Body of pancreas (tissue), 4 donors: ENCODE results near the gene VSX1. TPM values are rescaled to one million over a fixed set of nuclear protein-coding genes. Genes with fewer than 3 reads are reported as not detected.
A peak's percentile ranks its signal among the peaks of the same experiment; 100 is the strongest.

Experiments
- ATAC-seq: fragments of 150-250 bp; one replicate; pipeline ENCODE4 v1.9.1; 2016
- DNase-seq, 4 donors: peaks; one replicate each; pipeline ENCODE4 v3.0.0-alpha.2; 2019
- H3K27ac ChIP-seq, 4 donors: fragments of 200-600 bp; sonication (generic); 1 replicate in 3 of 4; 2 replicates in 1 of 4; pipeline versions ENCODE4 v1.5.1 to v1.6.1; 2016 to 2019; ENCODE audit warnings: mild to moderate bottlenecking in 1 of 4, mixed read lengths in 1 of 4, moderate library complexity in 1 of 4
- H3K27me3 ChIP-seq, 2 donors: fragments of 200-600 bp; sonication (generic); one replicate each; pipeline ENCODE4 v1.6.0; 2016; ENCODE audit warnings: mild to moderate bottlenecking in 1 of 2
- H3K36me3 ChIP-seq, 2 donors: fragments of 200-600 bp; sonication (generic); replicated peaks in 1 of 2; 2 replicates each; pipeline ENCODE4 v1.5.1; 2016; ENCODE audit warnings: low read depth in 2 of 2; ENCODE audit not compliant: insufficient read depth in 1 of 2
- H3K4me1 ChIP-seq: fragments of 200-600 bp; sonication (generic); one replicate; pipeline ENCODE4 v1.6.0; 2016
- H3K4me3 ChIP-seq, 2 donors: fragments of 200-600 bp; sonication (generic); 1 replicate in 1 of 2; 2 replicates in 1 of 2; pipeline ENCODE4 v1.5.1; 2016 to 2019
- H3K9me3 ChIP-seq, 3 donors: fragments of 200-600 bp; sonication (generic); 1 replicate in 2 of 3; 2 replicates in 1 of 3; pipeline ENCODE4 v1.5.1; 2016
- POLR2A ChIP-seq, 3 donors: fragments of 450-650 bp; IDR thresholded peaks; one replicate each; pipeline ENCODE4 v1.6.1; 2016; ENCODE audit warnings: antibody characterized with exemption in 3 of 3, mild to moderate bottlenecking in 2 of 3
- WGBS, 2 donors: methylation state at CpG; one replicate each; pipeline ENCODE4 v1.1.5; 2017; 5-methylcytosine and 5-hydroxymethylcytosine counted together
- intact Hi-C: fragments of 100-400 bp; cut with DNase I; formaldehyde crosslinking; loops from one replicate; pipeline ENCODE4 v1.15.1; 2023
- total RNA-seq, 2 donors: library from RNA; depleted of rRNA; stranded (reverse); fragments of >200 nt; gene quantifications; one replicate each; pipeline ENCODE4 v1.1.0, GENCODE V29; 2016
- TF ChIP-seq, protein P1 (sequence below), 7 experiments: fragments of 450-650 bp in 4 of 7; fragments of 200-600 bp in 3 of 7; sonication (generic) in 3 of 7; IDR thresholded peaks; one replicate each; pipeline ENCODE4 v1.5.1; 2016 to 2019; ENCODE audit warnings: antibody characterized with exemption in 7 of 7

VSX1 gene
- total RNA-seq, 2 donors from 2014 or later = 0.66 TPM; not detected in 1

DNA sequence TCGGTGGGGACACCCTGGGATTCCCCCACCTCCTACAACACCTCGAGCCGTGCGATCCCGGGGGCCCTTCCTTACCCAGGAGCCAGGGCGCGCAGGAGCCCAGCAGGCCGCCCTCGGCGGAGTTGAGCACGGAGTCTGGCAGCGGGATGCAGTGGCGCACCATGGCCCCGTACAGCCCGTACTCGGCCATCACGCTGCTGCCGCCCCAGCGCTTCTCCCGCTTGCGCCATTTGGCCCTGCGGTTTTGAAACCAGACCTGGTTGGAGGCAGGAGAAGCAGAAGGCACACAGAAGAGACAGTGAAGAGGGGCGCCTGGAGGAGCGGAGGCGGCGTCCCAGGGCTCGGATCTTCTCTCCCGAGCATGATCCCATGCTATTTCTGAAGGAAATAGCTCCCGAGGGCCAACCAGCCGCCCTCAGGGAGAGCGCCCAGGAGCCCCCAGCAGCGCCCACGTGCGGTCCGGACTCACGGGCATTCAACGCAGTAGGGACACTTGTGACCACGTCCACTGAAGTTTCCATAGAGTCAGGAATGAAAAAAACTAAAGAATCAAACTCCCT, 4.3 kb downstream of the VSX1 start:
- peak overlapping the region in 1 of 4 donors; percentile 39 for H3K27ac ChIP-seq
- H3K27me3 ChIP-seq = peaks cover 0 to 9% of the 10 kb centered on the region in 2 donors
- H3K9me3 ChIP-seq = no peaks in the 10 kb centered on the region
- DNase-seq (peak in 1 of 4 donors; percentile 11), ATAC-seq (peak; percentile 45)
- intact Hi-C loops = loop anchor here (10.0 kb wide), 1 partner anchor 107 kb away; no protein-coding TSS in a partner anchor
- TF ChIP-seq POLR2A (IDR thresholded peaks at IDR 0.05) = peak in 1 of 3 donors; percentile 19
- TF ChIP-seq, protein P1, sequence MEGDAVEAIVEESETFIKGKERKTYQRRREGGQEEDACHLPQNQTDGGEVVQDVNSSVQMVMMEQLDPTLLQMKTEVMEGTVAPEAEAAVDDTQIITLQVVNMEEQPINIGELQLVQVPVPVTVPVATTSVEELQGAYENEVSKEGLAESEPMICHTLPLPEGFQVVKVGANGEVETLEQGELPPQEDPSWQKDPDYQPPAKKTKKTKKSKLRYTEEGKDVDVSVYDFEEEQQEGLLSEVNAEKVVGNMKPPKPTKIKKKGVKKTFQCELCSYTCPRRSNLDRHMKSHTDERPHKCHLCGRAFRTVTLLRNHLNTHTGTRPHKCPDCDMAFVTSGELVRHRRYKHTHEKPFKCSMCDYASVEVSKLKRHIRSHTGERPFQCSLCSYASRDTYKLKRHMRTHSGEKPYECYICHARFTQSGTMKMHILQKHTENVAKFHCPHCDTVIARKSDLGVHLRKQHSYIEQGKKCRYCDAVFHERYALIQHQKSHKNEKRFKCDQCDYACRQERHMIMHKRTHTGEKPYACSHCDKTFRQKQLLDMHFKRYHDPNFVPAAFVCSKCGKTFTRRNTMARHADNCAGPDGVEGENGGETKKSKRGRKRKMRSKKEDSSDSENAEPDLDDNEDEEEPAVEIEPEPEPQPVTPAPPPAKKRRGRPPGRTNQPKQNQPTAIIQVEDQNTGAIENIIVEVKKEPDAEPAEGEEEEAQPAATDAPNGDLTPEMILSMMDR (IDR thresholded peaks at IDR 0.05) = no peak
- H3K4me3 ChIP-seq = no peak overlapping the region
- 16% methylated on average over 21 to 38 of the region's 38 CpGs for WGBS, 2 donors
- H3K36me3 ChIP-seq = no peaks in the 10 kb centered on the region
- peaks cover 26% of the 10 kb centered on the region for H3K4me1 ChIP-seq

DNA sequence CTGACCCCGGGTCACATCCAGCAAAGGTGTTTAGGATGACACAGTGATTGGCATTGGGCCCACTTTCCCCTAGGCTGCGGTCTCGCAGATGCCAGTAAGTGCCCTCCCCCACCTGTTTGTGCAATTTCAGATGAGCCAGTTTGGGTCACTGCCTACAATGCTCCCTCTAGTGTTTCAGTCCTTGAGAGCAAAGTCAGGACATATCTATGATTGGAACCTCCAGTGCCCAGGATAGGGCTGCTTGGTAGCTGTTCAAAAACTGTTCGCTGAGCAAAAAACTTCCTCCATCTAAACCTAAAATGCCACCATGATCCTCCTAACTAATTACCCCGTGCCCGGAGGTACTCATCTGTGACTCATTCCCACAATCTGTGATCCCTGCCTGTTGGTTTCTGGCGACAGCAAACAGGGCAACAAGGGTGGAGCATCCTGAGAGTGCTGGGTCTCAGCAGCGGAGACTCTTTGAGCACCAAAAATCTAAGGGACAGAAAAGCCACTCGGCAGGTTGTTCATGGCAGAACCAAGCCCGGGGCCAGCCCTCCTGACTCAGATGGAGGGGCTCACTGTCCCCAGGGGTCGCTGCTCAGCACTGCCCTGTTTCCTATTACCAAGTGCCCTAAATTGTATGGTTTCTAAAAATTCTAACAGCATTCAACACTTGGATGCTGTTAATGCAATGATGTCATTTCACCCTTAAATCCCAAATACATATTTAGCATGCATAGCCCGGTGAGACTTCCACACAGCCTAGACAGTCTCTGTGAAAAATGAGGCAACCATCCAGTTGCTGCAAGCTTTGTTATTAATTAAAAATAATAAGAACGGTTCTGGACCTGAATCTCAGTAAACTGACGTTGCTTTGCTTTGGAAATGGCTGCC, 5.0 kb downstream of the VSX1 start:
- ATAC-seq = peak; percentile 63
- peak; percentile 44 to 70 (median 63) for DNase-seq
- H3K27ac ChIP-seq = peak overlapping the region in 1 of 4 donors; percentile 39
- H3K4me1 ChIP-seq = peaks cover 25% of the 10 kb centered on the region
- H3K27me3 ChIP-seq = peaks cover 0 to 3% of the 10 kb centered on the region in 2 donors
- intact Hi-C loops = loop anchor here (10.0 kb wide), 1 partner anchor 108 kb away; no protein-coding TSS in a partner anchor
- 32 to 38% methylated on average over 14 of the region's 14 CpGs for WGBS, 2 donors
- no peak overlapping the region for H3K4me3 ChIP-seq
- H3K9me3 ChIP-seq = no peaks in the 10 kb centered on the region
- H3K36me3 ChIP-seq = no peaks in the 10 kb centered on the region
- TF ChIP-seq, protein P1 (IDR thresholded peaks at IDR 0.05) = peak in 5 of 7 experiments; percentile 9 to 49 (median 42)
- no peak for TF ChIP-seq POLR2A (IDR thresholded peaks at IDR 0.05)

DNA sequence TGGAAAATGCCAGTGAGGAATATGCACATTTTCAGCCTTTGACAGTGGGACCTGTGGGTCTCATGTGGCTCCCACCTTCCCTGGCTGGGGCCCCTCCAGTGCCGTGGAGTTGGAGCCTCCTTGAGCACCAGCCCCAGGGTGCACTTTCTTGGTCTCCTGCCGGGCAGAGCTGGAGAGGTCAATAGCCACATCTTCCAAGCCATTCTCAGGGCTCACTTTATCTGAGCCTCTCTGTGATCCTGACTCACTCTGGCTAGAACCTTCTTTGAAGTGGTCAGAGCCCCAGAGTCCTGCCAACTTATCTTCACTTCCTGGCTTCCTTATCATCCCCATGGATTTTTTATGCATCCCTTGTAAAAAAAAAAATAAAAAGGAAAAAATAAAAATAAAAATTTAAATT, 5.7 kb downstream of the VSX1 start:
- 77 to 78% methylated on average over 2 of the region's 2 CpGs for WGBS, 2 donors
- ATAC-seq = no peak
- H3K27me3 ChIP-seq = no peaks in the 10 kb centered on the region

DNA sequence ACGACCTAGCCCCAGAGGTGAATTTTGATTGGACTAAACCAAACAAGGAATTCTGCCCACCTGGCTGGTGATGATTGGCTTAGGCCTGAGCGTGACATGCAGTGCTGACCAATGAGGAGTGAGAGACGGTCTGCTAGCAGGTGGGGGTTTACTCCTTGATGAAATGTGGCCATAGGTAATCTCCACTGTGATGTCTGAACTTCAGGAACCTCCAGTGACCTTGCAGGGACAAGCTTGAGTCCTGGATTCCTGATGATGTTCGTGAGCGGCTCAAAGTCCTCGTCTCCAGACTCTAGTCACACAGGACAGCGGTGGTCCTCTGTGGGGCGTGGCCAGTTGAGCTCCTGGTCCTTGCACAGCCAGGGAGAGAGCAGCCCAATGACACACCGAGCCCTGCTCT, 8.4 kb downstream of the VSX1 start:
- Histone ChIP-seq H3K27ac (no peak overlapping the region), H3K27me3 (no peaks in the 10 kb centered on the region), H3K4me1 (peaks cover 15% of the 10 kb centered on the region), H3K9me3 (no peaks in the 10 kb centered on the region), H3K4me3 (no peak overlapping the region), H3K36me3 (no peaks in the 10 kb centered on the region)
- intact Hi-C loops = loop anchor here (10.0 kb wide), 1 partner anchor 111 kb away; no protein-coding TSS in a partner anchor
- ATAC-seq (no peak), DNase-seq (no peak)
- 74 to 79% methylated on average over 9 of the region's 9 CpGs for WGBS, 2 donors
- no peak for TF ChIP-seq POLR2A (IDR thresholded peaks at IDR 0.05)
- TF ChIP-seq, protein P1 (IDR thresholded peaks at IDR 0.05) = no peak

More for the DNA sequence above, 5.7 kb downstream of the VSX1 start:
- DNase-seq = peak in 1 of 4 donors; percentile 8
- no peak overlapping the region for H3K27ac ChIP-seq
- intact Hi-C loops = loop anchor here (10.0 kb wide), 1 partner anchor 109 kb away; no protein-coding TSS in a partner anchor
- no peak overlapping the region for H3K4me3 ChIP-seq
- H3K4me1 ChIP-seq = peaks cover 18% of the 10 kb centered on the region
- H3K9me3 ChIP-seq = no peaks in the 10 kb centered on the region
- H3K36me3 ChIP-seq = no peaks in the 10 kb centered on the region
- no peak for TF ChIP-seq POLR2A (IDR thresholded peaks at IDR 0.05)
- TF ChIP-seq, protein P1 (IDR thresholded peaks at IDR 0.05) = no peak
